SK-N-SH (cell line): ENCODE data around the gene ME3. TPM values are rescaled to one million over a fixed set of nuclear protein-coding genes. Genes with fewer than 3 reads are reported as not detected.

ENCODE experiments used
- CTCF ChIA-PET: fragments of 300-600, 350-600 bp; formaldehyde crosslinking; extraction: SDS; loops from one replicate; lab custom pipeline; 2021; lab: Yijun Ruan, JAX
- POLR2A ChIA-PET: fragments of 350-600 bp; sonication (Branson Sonifier 250); formaldehyde crosslinking; extraction: SDS; loops from one replicate; lab custom pipeline; 2020; ENCODE audit warnings: antibody characterized with exemption, inconsistent platforms; lab: Yijun Ruan, JAX
- DNase-seq: peaks from one replicate; pipeline ENCODE4 v3.0.0; 2012
- H2AFZ ChIP-seq: fragments of 200-600 bp; sonication (generic); 2 replicates; pipeline ENCODE4 v1.8.1; 2016; ENCODE audit warnings: antibody characterized with exemption, mild to moderate bottlenecking, low read depth
- H3F3A ChIP-seq: fragments of 200-600 bp; sonication (generic); replicated peaks from 2 replicates; pipeline ENCODE3; 2016; ENCODE audit warnings: antibody characterized with exemption, mild to moderate bottlenecking; ENCODE audit not compliant: insufficient read depth
- H3K27ac ChIP-seq, 2 experiments: fragments of 200-500 bp in 1 of 2; fragments of 200-600 bp in 1 of 2; sonication (Bioruptor generic) in 1 of 2; sonication (generic), shearing (Covaris generic) in 1 of 2; 2 replicates each; pipeline versions ENCODE4 v1.5.1 to v1.6.1; 2014 to 2016; ENCODE audit warnings: low read depth in 2 of 2, inconsistent platforms in 1 of 2, low read length in 1 of 2, mild to moderate bottlenecking in 1 of 2, mixed read lengths in 1 of 2
- H3K27me3 ChIP-seq: fragments of 200-600 bp; sonication (generic), shearing (Covaris generic); 2 replicates; pipeline ENCODE4 v1.6.1; 2016; ENCODE audit warnings: mixed run types; ENCODE audit not compliant: insufficient read depth
- H3K36me3 ChIP-seq, 2 experiments: fragments of 200-500 bp in 1 of 2; fragments of 200-600 bp in 1 of 2; sonication (Bioruptor generic) in 1 of 2; sonication (generic) in 1 of 2; replicated peaks in 1 of 2; 2 replicates each; pipeline versions ENCODE3 to v1.5.1; 2014 to 2016; ENCODE audit warnings: low read length in 1 of 2, mild to moderate bottlenecking in 1 of 2; ENCODE audit not compliant: insufficient read depth in 2 of 2, control insufficient read depth in 1 of 2
- H3K4me1 ChIP-seq, 2 experiments: fragments of 200-500 bp in 1 of 2; fragments of 200-600 bp in 1 of 2; sonication (Bioruptor generic) in 1 of 2; sonication (generic), shearing (Covaris generic) in 1 of 2; 2 replicates each; pipeline versions ENCODE4 v1.5.1 to v1.6.1; 2014 to 2016; ENCODE audit warnings: low read depth in 1 of 2, low read length in 1 of 2, mixed run types in 1 of 2; ENCODE audit not compliant: insufficient read depth in 2 of 2, control insufficient read depth in 1 of 2
- H3K4me2 ChIP-seq: fragments of 200-600 bp; sonication (generic), shearing (Covaris generic); 2 replicates; pipeline ENCODE4 v1.6.1; 2017; ENCODE audit warnings: mixed run types
- H3K4me3 ChIP-seq, 2 experiments: fragments of 200-500 bp in 1 of 2; fragments of 200-600 bp in 1 of 2; sonication (Bioruptor generic) in 1 of 2; sonication (generic), shearing (Covaris generic) in 1 of 2; 2 replicates each; pipeline versions ENCODE4 v1.5.1 to v1.8.1; 2014 to 2016; ENCODE audit warnings: low read depth in 2 of 2, inconsistent platforms in 1 of 2, low read length in 1 of 2, mild to moderate bottlenecking in 1 of 2, mixed read lengths in 1 of 2, moderate library complexity in 1 of 2
- H3K79me2 ChIP-seq: fragments of 200-600 bp; sonication (generic); 2 replicates; pipeline ENCODE4 v1.8.1; 2017; ENCODE audit warnings: mild to moderate bottlenecking; ENCODE audit not compliant: insufficient read depth
- H3K9ac ChIP-seq: fragments of 200-600 bp; sonication (generic); 2 replicates; pipeline ENCODE4 v1.6.1; 2017; ENCODE audit warnings: mixed run types
- H3K9me2 ChIP-seq: fragments of 200-600 bp; sonication (generic); 2 replicates; pipeline ENCODE4 v1.6.1; 2017; ENCODE audit warnings: mixed run types
- H3K9me3 ChIP-seq: fragments of 200-600 bp; sonication (generic); 2 replicates; pipeline ENCODE4 v1.6.1; 2017; ENCODE audit warnings: mixed run types, mild to moderate bottlenecking, moderate library complexity
- H4K20me1 ChIP-seq: fragments of 200-600 bp; sonication (generic); 2 replicates; pipeline ENCODE4 v1.6.1; 2017; ENCODE audit warnings: mild to moderate bottlenecking, mixed run types; ENCODE audit not compliant: insufficient read depth
- CTCF ChIP-seq: fragments of 200-600 bp; sonication (generic); IDR thresholded peaks from 2 replicates; pipeline ENCODE4 v1.6.1; 2017; ENCODE audit warnings: antibody characterized with exemption, mild to moderate bottlenecking, moderate library complexity
- EZH2phosphoT487 ChIP-seq: fragments of 200-600 bp; sonication (generic); IDR thresholded peaks from 2 replicates; pipeline ENCODE4 v1.6.1; 2017; ENCODE audit warnings: low read depth, mixed run types, mild to moderate bottlenecking, antibody characterized with exemption, moderate library complexity, borderline replicate concordance
- GATA2 ChIP-seq: sonication (generic); formaldehyde crosslinking; IDR thresholded peaks from 2 replicates; pipeline ENCODE4 v1.5.0; 2020; ENCODE audit warnings: mild to moderate bottlenecking, missing genetic modification reagents
- NRF1 ChIP-seq: IDR thresholded peaks from 2 replicates; pipeline ENCODE4 v1.6.1; 2012; ENCODE audit warnings: low read depth, mild to moderate bottlenecking, low read length
- TCF12 ChIP-seq: IDR thresholded peaks from 2 replicates; pipeline ENCODE4 v1.4.0; 2012
- TEAD4 ChIP-seq: IDR thresholded peaks from 2 replicates; pipeline ENCODE4 v1.4.0; 2012; ENCODE audit warnings: mild to moderate bottlenecking, borderline replicate concordance; ENCODE audit not compliant: insufficient read depth
- USF2 ChIP-seq: fragments of 150-350 bp; IDR thresholded peaks from 2 replicates; pipeline ENCODE4 v1.6.1; 2017; ENCODE audit warnings: antibody characterized with exemption, low read length, low read depth, borderline replicate concordance
- YY1 ChIP-seq: IDR thresholded peaks from 2 replicates; pipeline ENCODE4 v1.4.0; 2012; ENCODE audit warnings: low read depth, mild to moderate bottlenecking
- WGBS: methylation state at CpG from one replicate; pipeline ENCODE4 v1.1.6; 2017; ENCODE audit warnings: low lambda C conversion rate; 5-methylcytosine and 5-hydroxymethylcytosine counted together
- polyA plus RNA-seq, 3 experiments: library from polyadenylated mRNA; depleted of rRNA; stranded (reverse); fragments of >200 nt; gene quantifications; 2 replicates each; pipeline ENCODE4 v1.2.3, GENCODE V29; 2012

The ME3 gene
- polyA plus RNA-seq, 1 of the 3 experiments (the other 2 are of a cell fraction), result 22.0 TPM

- TF ChIP-seq CTCF, result no peak
- no peak for TF ChIP-seq EZH2phosphoT487
- no peak for TF ChIP-seq TEAD4
- no peak for TF ChIP-seq NRF1
Measured at GRCh38 chr11:86468169-86468568, 204.2 kb downstream of the ME3 start (continued).

GRCh38 chr11:86464509-86465221, 207.8 kb downstream of the ME3 start:
- Histone ChIP-seq H3K4me3 (no peak overlapping the region), H3K27ac (no peak overlapping the region), H3K9me2 (no peaks in the 10 kb centered on the region), H3K9ac (no peak overlapping the region), H3K9me3 (no peaks in the 10 kb centered on the region), H3F3A (peaks cover under 1% of the 10 kb centered on the region), H3K4me1 (peaks cover 2 to 12% of the 10 kb centered on the region in 2 experiments; a peak in 3 of 4 replicates), H3K79me2 (no peaks in the 10 kb centered on the region), H3K27me3 (no peaks in the 10 kb centered on the region), H3K36me3 (no peaks in the 10 kb centered on the region), H3K4me2 (no peak overlapping the region), H4K20me1 (no peaks in the 10 kb centered on the region), H2AFZ (no peak overlapping the region)
- no peak for DNase-seq
- CTCF ChIA-PET, result interaction anchor here (1.3 to 3.0 kb wide), 2 partner anchors 8 to 143 kb away, joined by 3 to 12 read pairs; no protein-coding TSS in a partner anchor
- POLR2A ChIA-PET, result no interaction called here
- WGBS, result 97% methylated on average over 5 of the region's 5 CpGs
- no peak for TF ChIP-seq TCF12
- no peak for TF ChIP-seq GATA2 (CRISPR knock-in tag)
- TF ChIP-seq USF2, result no peak

- H3K9ac ChIP-seq, result no peak overlapping the region
- H3K4me2 ChIP-seq, result no peak overlapping the region
- no peaks in the 10 kb centered on the region for H3K79me2 ChIP-seq
- 95% methylated on average over 5 of the region's 5 CpGs for WGBS
- no peak overlapping the region for H3K4me3 ChIP-seq
- H3K4me1 ChIP-seq, result peaks cover 2 to 17% of the 10 kb centered on the region in 2 experiments; a peak in 3 of 4 replicates
- H3K36me3 ChIP-seq, result no peaks in the 10 kb centered on the region
- H3K9me2 ChIP-seq, result no peaks in the 10 kb centered on the region
- no peak overlapping the region for H3K27ac ChIP-seq
- no peak for DNase-seq
- no peaks in the 10 kb centered on the region for H3K9me3 ChIP-seq
- POLR2A ChIA-PET, result no interaction called here
- TF ChIP-seq GATA2 (CRISPR knock-in tag) (no peak), NRF1 (no peak), YY1 (no peak)
- no peaks in the 10 kb centered on the region for H4K20me1 ChIP-seq
- CTCF ChIA-PET, result no interaction called here
- no peaks in the 10 kb centered on the region for H3K27me3 ChIP-seq
- peaks cover 7% of the 10 kb centered on the region for H3F3A ChIP-seq
- H2AFZ ChIP-seq, result no peak overlapping the region
Measured at GRCh38 chr11:86463955-86464354, 208.5 kb downstream of the ME3 start.
